Glomerular visceral epithelial cell (primary cell): ENCODE results near the gene CASP12.

Experiments used
- DNase-seq: peaks from one replicate; pipeline ENCODE4 v3.0.0-alpha.2; 2016; ENCODE audit errors: extremely low spot score

CASP12 gene

DNA sequence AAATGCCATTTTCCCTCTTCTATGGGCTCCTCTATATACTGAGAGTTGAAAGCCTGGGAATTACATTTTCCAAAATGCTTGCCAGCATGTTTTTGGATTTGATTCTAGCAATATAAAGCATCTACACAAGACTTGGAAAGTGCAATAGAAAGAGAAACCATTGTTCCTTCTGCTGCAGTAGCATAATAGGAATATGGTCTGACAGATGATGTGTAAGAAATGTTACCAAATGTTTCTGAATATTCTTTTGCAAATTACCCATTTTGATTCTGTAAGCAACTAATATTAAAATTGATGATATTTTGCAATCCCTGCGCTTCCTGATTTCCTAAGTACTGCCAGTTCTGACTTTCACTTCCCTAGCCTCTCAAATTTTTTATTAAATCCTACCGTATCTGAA, 61.6 kb downstream of the CASP12 start:
- DNase-seq, result no peak
